Effector CD8-positive, alpha-beta T cell (primary cell): ENCODE measurements around the gene LAMP2.
"Not testable (repeated sequence)": the region's sequence is repeated elsewhere in the genome, so short reads cannot be mapped to it uniquely, and the experiment has no call there.

Experiments used
- DNase-seq: peaks from one replicate; lab custom pipeline; 2025; lab: John Stamatoyannopoulos, UW
- total RNA-seq, 4 experiments: gene quantifications; one replicate each; lab custom pipeline; 2026; lab: John Stamatoyannopoulos, UW

LAMP2 gene
- 60.5 to 78.3 (median 66.3) reads per million in 4 experiments for total RNA-seq

DNA sequence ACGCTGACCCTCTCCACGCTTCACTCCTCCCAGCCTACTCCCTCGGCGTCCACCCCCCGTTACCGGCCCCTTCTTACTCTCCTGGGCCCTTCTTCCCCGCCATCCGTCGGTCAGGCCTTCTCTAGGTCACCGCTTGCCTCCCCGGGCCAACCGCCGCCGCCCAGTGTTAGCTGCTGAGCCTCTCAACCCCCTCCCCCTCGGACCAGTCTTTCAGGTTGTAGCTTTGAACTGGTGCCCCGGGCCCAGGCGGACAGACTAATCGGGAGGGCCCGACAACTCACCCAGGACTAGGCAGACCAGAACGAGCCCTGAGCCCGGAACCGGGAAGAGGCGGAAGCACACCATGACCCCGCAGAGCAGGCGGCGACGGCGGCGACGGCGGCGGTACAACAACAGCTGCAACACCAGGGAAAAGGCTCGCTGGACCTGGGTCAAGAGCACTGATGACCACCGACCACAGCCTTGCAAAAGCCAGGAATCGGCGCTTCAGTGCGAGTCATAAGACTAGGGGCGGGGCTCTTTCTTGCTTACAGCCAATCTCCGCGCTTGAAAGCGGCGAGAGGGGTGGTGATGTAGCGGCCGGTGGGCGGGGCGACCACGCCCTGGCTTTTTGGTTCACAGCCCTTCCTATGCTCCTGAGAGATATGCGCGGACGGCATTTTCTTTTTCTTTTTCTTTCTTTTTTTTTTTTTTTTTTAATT lies at the start of gene LAMP2:
Gene LAMP2, minus strand, starts transcription at position 472 of the 701 bp plus-strand sequence. Its CDS starts 127 bp downstream, at position 345.
- DNase-seq, result peak; percentile 64

DNA sequence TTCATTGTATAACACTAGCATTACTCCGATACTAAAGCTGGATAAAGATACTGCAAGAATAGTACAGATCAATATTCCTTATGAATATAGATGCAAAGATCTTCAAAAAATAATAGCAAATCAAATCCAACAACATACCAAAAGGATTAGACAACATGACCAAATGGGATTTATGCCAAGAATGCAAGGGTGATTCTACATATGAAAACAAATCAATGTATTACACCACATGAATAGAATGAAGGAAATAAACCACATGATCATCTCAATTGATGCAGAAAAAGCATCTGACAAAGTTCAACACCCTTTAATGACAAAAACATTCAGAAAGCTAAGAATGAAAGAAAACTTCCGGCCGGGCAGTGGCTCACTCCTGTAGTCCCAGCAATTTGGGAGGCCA lies 48.8 kb upstream of the LAMP2 start:
- no peak for DNase-seq

DNA sequence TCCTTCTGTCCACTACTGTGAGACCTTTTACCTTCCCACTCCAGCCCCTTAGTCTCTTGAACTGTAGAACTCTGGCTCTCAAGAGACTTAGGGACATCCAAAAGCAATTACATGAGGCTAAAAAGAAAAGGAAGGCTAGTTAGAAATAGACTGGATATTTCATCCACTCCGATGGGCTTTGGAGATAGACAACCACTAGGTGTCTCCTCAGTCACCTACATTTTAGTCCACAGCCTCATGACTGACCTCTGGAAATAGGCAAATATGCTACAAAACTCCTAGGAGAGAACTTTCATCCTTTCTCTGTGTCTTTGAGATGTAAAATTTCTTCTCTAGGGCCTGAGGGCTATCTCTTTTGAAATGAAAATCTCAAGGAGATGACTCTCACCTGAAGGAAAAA lies 45.1 kb upstream of the LAMP2 start:
- DNase-seq, result no peak

DNA sequence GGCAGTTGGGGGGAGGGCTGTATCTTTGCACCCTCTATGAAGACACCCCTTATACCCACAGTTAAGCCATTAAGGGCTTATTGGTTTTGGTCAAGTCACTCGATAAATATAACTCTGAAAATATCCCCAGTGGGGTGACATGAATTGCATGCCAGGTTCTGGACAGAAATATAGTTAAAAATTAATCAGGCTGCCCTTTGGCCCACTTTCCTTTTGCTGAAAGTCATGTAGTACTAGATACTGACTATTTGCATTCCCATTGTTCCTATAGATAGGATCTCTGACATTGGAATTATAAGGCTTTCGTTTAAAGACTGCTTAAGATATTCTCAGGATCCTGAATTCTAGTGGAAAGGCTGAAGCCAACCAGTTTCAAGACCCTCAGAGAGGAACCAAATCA lies 43.5 kb upstream of the LAMP2 start:
- no peak for DNase-seq

DNA sequence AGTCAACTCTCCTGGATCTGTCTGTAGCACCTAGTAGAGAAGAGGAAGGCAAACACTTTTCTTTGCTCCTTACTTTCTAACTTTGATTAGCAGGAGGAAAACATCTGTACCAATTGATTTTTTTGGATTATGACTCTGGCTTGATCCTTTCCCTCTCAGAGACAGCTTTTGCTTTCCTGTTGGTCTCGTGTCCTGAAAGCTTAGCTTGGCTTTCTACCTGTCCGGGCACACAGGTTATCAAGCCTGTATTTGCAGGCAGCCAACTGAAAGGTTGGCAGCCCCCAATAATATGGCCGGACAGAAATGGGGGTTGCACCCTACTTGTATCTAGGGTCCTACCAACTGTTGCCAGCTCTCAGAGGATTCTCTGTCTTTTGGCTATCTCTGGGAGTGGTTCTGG lies 43.1 kb upstream of the LAMP2 start:
- no peak for DNase-seq

DNA sequence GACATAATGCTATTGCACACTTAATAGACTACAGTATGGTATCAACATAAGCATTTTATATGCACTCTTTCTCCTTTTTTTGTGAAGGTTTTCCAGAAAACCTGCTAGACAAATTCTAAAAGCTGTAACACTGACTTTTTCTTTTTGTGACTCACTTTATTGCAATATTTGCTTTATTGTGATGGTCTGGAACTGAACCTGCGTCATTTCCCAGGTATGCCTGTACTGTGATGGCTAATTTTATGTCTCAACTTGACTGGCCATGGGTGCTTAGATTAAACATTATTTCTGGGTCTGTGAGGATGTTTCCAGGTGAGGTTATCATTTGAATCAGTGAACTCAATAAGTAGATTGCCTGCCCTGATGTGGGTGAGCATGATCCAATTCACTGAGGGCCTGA lies 35.5 kb upstream of the LAMP2 start:
- no peak for DNase-seq

DNA sequence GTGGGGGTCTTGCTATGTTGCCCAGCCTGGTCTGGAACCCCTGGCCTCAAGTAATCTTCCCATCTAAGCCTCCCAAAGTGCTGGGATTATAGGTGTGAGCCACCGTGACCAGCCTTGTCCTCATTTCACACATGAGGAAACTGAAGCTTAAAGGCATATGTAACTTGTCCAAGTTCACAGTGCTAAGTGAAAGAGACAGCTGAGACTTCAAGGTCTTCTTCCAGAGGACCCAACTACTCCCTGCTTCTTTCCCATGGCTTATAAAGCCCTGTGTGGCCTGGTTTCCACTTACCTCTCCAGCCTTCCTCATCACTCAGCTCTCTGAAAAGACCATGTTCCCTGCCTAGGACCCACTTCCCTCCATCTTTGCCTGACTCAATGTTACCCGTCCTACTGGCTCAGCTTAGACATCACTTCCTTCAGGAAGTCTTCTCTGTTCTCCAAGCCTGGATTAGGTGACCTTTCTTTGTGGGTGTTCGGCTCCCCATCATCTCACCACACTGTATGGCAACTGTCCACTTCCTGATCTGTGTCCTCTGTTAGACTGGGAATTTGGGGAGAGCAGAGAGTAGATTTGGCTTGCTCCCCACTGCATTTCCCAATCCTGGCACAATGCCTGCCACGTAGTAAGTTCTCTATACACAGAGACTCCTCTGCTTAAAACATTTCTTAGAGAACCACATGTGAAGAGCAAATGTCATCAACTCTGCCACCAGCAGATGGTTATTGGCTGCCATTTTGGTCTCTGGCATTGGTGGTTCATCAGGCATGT lies 30.4 kb upstream of the LAMP2 start:
- DNase-seq, result no peak

DNA sequence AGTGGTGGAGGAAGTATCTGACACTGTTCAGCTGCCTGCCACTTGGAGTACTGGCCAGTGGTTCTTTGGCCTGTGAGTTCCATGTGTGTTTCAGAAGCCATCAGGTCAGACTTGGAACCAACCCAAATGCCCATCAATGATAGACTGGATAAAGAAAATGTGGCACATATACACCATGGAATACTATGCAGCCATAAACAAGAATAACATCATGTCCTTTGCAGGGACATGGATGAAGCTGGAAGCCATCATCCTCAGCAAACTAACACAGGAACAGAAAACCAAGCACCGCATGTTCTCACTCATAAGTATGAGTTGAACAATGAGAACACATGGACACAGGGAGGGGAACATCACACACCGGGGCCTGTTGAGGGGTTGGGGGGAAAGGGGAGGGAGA lies 21.0 kb upstream of the LAMP2 start:
- not testable (repeated sequence) for DNase-seq

DNA sequence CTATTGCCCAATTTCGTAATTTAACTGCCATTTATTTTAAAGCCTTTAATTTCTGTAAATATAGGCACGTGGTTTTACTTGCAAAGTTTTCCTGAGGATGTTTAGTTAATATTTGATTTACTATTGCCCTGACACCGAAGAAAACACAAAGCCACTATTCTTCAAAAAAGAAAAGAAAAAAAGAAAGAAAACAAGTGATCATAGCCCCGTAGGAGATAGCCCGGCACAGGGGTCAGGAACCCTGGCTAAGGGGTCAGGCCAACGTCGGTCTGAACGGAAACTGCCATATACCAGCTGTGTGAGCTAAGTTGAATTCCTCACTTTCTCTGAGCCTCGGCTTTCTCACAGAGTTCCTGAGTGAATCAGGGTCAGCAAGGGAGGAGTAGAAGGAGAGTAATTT lies 17.7 kb upstream of the LAMP2 start:
- no peak for DNase-seq

DNA sequence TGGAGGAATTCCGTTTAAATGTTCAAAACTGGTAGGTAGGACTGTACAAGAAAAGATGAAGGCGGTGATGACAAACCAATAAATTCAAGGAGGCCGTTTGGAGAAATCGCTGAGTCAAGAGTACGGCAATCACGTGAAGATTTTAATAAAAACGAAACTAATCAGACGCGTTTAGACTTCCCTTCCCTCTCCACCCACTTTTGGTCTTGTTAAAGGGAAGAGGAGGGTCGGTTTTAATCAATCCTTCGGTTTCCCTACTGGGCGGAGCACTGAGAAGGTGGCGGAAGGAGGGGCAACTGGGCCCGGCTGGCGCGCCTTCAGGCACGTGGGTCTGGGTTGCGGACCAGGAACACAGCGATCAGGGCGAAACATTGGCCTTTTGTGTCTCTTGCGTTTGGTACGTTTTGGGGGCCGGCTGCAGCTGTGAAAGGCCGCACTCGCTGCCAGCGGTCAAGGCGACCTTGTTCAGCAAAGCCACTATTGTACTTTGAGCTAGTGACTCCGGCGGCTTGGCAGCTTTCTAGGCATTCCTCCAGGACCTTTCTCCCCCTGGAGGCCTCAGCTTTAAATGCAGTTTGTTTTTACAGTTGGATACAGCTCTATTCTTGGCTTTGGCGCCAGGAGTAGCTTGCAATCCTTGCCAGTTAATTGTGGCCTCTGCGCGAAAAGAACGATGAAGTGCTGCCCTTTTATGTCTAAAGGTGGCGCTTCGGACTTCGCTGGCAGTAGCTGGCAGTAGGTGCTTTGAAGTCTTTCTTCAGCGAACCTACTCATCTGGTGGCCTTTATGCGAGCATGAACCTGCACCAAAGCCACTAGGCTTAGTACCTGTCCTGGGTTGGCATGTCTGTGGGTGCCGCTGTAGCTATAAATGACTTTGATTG lies 16.8 kb upstream of the LAMP2 start:
- peak; percentile 20 for DNase-seq

DNA sequence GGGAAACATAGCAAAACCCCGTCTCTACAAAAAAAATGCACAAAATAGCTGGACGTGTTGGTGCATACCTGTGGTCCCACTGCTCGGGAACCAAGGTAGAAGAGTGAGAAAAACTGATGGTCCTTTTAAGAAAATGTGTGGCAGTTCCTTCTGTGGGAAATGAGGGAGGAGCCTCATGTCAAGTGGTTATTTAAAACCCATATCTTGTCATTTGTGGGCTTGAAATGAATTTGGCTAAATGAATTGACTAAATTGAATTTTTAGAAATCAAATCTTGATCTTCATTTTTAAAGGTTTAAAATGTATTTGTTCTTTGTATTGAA lies 16.2 kb upstream of the LAMP2 start:
- DNase-seq, result no peak

DNA sequence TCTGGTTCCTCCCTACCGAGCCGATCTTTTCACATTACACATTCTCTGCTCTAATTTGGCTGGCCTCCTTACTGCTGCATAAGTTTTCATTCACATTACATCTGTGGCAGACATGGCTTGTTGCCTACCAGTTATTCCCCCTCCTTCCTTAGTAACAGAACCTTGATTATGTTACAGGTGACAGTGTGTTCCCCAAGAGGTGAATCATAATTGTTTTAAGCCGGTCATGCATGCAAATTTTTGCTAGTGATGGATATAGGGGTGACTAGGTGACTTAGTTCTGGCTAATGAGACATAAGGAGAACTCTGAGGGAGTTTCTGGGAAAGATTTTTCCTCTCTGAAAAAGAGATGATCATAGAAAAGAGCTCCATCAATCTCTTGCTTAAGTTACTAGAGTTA lies 8.4 kb upstream of the LAMP2 start:
- DNase-seq, result no peak

DNA sequence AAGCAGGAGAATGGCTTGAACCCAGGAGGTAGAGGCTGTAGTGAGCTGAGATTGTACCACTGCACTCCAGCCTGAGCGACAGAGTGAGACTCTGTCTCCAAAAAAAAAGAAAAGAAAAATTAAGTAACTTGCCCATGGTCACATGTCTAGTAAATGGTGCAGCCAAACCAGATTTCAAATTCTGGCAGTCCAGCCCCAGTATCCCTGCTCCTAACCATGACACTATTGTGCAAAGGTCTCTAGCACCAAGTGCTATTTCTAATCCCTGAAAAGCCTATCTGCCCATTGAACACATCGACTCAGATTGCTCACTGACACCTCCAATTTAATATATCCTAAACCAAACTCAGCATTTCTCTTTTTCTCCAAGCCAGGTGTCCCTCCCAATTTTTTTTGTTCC lies 7.6 kb upstream of the LAMP2 start:
- no peak for DNase-seq

DNA sequence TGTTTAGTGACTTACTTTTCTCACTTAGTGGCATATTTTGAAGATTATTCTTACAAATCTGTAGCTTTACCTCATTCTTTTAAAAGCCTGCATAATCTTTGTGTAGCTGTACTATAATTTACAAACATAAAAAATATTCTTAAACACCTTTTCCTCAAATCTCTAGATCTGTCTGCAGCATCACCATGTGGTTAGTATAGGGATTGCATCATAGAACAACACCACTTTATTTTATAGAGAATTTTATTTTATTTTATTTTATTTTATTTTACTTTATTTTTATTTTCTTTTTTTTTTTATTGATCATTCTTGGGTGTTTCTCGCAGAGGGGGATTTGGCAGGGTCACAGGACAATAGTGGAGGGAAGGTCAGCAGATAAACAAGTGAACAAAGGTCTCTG lies 6.4 kb upstream of the LAMP2 start:
- DNase-seq, result not testable (repeated sequence)

DNA sequence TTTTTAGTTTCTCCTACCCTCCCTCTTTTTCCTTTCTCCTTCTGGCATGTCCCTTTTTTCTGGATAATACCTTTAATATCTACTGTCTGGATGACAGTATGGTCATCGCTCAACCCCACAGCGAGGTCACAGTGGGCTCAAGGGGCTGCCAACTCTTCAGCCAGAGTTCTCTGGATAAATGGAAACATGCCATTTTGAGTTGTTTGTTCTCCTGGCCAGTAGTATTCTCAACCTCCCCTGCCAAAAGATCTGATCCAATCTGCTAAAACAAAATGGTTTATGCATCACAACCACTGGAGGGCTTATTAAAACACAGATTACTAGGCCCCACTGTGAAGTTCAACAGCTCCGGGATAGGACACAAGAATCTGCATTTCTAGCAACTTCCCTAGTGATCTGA lies 5.0 kb upstream of the LAMP2 start:
- no peak for DNase-seq

DNA sequence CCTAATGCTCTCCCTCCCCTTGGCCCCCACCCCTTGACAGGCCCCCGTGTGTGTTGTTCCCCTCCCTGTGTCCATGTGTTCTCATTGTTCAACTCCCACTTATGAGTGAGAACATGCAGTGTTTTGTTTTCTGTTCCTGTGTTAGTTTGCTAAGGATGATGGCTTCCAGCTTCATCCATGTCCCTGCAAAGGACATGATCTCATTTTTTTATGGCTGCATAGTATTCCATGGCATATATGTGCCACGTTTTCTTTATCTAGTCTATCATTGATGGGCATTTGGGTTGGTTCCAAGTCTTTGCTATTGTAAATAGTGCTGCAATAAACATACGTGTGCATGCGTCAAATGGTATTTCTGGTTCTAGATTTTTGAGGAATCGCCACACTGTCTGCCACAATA lies 561 bp upstream of the LAMP2 start:
- DNase-seq, result not testable (repeated sequence)

DNA sequence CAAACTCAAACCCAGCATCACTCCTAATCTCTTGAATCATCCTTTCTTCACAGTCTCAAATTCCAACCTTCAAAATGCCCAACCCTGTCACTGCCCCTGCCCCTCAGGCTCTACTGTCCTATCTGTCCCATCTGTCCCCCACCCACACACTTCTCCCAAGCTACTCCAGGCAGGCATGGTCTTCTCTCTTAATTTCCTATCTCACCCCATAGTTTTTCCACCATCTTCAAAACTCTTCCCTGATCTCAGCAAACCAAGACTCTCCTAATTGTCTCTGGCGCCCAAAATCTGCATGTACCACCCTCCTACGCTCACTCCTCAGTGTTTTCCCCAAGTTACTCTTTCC lies 644 bp downstream of the LAMP2 start:
- DNase-seq, result no peak

DNA sequence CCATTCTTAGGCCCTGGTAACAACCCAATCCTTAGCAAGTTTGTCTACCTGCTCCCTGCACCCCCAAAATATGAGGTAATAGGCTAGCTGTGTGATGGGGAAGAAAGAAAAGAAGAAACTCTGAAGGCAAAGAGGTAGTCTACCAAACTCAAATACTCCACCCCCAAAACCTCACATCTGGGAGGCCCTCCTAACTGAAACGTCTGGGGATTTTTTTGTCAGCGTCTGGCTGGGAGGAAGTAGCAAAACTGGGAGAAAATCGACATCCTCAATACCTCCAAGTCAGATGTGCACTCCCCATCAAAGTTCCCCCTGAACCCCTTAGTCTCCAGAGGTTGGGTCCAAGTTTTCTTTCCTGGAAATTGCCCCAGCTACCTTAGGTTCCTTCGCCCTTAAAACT lies 1.0 kb downstream of the LAMP2 start:
- DNase-seq, result no peak

DNA sequence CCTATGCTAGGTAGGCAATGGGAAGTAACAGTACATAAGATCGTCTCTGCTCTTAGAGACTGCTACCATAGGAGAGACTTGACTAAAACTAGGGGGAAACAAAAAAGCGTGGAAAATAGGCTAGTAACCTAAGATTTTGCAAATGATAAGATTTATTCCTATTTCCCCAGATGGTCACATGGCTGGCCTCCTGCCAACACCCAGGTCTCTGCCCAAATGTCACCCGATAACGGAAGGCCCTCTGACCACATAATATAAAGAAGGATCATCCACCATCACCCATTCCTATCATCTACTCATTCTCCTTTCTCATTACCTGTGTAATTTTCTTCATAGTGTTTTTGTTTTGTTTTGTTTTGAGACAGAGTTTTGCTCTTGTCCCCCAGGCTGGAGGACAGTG lies 4.7 kb downstream of the LAMP2 start:
- no peak for DNase-seq

DNA sequence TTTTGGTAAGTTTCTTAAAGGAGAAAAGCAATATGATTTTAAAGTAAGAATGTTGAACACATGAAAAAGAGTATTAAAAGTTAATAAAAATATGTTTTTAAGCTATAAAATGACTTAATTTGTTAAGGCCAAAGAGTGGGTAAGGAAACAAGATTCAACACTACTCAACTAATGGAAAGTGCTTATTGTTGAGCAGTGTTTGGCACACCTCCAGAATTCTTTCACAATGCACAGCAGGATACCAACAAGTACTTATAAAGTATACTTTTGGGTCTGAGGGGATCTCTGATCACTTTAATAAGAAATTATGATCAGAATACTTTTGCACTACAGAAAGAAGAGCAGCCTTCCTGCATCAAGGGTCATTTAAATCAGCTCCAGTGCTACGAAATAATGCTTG lies 5.9 kb downstream of the LAMP2 start:
- DNase-seq, result no peak

DNA sequence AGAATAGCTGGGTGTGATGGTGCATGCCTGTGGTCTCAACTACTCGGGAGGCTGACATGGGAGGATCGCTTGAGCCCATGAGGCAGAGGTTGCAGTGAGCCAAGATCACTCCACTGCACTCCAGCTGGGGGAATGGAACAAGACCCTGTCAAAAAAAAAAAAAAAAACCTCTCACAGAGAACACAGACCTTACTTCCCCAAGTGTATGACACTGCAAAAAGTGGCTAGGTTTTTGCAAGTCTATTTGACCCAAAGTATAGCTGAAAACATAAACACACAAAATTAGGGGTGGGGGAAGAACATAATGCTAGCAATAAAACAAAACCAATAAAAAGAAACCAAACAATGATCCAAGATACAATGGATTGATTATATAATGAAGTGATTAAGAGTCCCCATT lies 6.7 kb downstream of the LAMP2 start:
- no peak for DNase-seq

DNA sequence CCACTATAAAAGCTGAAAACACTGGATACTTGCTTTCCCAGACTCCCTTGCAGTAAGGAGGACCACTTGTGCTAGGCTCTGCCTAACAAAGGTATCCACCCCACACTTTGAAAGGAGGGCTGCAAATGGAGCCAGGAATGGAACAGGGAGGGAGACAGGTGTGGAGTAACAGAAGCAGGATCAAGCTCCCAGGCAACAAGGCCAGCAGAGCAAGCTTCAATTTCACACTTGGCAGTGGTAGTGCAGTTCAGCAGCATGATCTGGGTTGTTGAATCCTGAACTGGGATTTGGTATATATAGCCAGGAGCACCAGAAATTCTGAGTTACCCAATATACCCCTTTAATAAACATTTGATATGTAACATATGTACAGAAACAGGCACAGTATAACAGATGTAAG lies 9.8 kb downstream of the LAMP2 start:
- no peak for DNase-seq

DNA sequence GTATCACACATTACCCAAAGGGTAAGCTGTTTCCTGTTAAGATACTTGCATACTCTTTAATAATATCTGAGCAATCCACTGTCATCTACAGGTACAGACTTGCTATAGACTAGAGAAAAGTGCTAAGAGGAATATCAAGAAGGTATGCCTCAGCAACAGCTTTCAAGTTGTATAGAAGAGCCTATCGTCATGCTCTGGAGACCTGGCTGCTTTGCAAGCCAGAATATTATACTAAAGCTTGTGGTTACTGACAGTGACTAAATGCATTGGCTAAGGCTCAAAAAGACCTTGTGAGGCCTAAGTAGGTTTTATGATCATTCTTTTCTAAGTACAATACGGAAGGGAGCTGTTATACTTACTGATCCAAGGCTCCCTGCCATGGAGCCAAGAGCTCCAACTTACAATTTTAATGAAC lies 11.3 kb downstream of the LAMP2 start:
- no peak for DNase-seq
